GM12864 (cell line): Measurements from ENCODE around the gene FZR1.

Experiments
- DNase-seq: peaks from one replicate; pipeline ENCODE4 v3.0.0-alpha.2; 2011; ENCODE audit warnings: low read depth
- H3K4me3 ChIP-seq: 2 replicates; pipeline ENCODE4 v1.5.1; 2011; ENCODE audit warnings: mild to moderate bottlenecking, low read depth, low read length, control low read depth
- TF ChIP-seq, protein P1 (sequence below): IDR thresholded peaks from 2 replicates; pipeline ENCODE4 v1.5.1; 2011; ENCODE audit warnings: low read depth, mild to moderate bottlenecking, moderate library complexity, low read length, control low read depth, inconsistent platforms; ENCODE audit errors: missing control alignments

FZR1 gene

DNA sequence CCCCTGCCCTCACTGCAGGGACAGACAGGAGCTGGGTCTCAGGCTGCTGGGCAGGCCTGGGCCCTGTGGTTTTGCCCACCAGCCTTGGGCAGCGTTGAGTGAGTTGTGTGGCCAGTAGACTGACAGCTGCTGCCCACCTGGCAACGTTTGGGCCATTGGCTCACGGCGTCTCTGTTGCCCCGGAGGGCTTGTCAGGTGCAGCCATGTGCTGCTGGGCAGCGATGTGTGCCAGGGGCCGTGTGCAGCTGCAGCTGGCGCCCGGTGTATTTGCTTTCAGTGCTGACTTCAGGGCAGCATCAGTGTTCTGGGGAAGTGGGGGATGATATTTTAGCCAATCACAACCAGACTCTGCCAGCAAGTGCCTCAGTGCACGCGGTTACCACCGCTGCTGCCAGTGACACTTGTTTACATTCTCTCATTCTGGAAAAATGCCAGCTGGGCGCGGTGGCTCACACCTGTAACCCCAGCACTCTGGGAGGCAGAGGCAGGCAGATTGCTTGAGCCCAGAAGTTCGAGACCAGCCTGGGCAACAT is 10.6 kb downstream of the FZR1 start:
- TF ChIP-seq, protein P1, sequence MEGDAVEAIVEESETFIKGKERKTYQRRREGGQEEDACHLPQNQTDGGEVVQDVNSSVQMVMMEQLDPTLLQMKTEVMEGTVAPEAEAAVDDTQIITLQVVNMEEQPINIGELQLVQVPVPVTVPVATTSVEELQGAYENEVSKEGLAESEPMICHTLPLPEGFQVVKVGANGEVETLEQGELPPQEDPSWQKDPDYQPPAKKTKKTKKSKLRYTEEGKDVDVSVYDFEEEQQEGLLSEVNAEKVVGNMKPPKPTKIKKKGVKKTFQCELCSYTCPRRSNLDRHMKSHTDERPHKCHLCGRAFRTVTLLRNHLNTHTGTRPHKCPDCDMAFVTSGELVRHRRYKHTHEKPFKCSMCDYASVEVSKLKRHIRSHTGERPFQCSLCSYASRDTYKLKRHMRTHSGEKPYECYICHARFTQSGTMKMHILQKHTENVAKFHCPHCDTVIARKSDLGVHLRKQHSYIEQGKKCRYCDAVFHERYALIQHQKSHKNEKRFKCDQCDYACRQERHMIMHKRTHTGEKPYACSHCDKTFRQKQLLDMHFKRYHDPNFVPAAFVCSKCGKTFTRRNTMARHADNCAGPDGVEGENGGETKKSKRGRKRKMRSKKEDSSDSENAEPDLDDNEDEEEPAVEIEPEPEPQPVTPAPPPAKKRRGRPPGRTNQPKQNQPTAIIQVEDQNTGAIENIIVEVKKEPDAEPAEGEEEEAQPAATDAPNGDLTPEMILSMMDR: no peak
- DNase-seq: no peak

DNA sequence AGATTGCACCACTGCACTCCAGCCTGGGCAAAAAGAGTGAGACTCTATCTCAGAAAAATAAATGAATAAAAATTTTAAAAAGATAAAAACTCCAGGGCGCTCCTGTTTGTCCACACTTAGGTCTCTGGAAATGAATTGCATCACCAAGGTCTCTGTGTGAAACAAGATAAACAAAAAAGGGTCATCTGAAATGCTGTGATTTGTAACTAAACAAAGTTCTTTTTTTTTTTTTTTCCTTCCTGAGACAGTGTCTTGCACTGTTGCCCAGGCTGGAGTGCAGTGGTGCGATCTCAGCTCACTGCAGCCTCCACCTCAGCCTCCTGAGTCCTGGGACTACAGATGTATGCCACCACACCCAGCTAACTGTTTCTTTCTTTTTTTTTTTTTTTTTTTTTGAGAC is 11.5 kb downstream of the FZR1 start:
- no peak overlapping the region for H3K4me3 ChIP-seq
- TF ChIP-seq, protein P1: no peak
- no peak for DNase-seq

More for the DNA sequence above, 10.6 kb downstream of the FZR1 start:
- no peak overlapping the region for H3K4me3 ChIP-seq

DNA sequence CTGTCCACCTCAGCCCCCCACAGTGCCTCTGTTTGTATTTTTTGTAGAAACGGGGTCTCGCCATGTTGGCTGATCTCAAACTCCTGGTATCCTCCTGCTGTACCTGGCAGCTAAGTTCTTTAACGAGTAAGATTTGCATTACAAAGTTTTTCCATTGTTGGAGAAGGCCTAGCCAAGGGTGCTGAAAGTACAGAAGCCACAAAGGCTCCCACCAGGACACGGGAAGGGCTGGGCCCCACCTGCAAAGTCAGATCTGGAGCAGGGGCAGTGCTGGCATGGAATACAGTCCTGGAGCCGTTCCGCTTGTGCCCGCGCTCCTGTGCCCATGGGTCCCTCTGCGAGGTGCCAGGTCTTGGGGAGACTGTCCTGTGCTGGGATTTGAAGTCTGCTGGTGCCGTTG is 12.1 kb downstream of the FZR1 start:
- TF ChIP-seq, protein P1: no peak
- no peak overlapping the region for H3K4me3 ChIP-seq
- no peak for DNase-seq

DNA sequence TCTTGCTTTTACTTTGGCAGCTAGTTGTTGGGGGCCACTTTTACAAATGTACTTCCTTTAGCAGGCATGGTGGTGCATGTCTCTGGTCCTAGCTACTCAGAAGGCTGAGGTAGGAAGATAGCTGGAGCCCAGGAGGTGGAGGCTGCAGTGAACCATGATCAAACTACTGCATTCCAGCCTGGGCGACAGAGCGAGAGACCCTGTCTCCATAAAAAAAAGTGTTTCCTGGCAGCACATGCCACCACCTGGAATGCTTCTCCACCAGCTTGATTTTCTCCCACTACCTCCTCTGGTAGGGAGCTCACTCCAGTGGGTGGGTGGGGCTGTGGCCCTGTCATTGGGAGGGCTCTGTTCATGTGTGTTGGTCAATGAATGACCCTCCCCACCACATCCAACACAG is 12.5 kb downstream of the FZR1 start:
- no peak overlapping the region for H3K4me3 ChIP-seq
- TF ChIP-seq, protein P1: no peak
- no peak for DNase-seq

DNA sequence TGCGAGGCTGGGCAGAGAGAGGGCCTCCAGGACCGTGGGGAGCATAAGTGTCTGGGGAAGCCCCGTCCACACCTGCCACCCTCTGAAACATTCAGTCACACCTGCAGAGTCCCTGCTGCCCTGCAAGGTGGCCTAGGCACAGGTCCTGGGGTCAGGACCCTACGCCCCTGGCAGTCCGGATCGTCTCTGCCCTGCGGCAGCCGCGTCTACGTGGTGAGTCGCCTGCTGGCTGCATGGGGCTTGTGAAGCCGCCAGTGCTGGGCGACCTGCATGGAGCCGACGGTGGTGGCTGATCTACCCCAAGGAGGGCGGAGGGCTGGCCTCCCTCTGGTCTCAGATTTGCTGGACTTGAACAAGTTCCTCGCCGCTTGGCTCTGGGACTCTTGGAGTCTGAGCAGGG is 13.0 kb downstream of the FZR1 start:
- TF ChIP-seq, protein P1: no peak
- H3K4me3 ChIP-seq: no peak overlapping the region
- DNase-seq: no peak

DNA sequence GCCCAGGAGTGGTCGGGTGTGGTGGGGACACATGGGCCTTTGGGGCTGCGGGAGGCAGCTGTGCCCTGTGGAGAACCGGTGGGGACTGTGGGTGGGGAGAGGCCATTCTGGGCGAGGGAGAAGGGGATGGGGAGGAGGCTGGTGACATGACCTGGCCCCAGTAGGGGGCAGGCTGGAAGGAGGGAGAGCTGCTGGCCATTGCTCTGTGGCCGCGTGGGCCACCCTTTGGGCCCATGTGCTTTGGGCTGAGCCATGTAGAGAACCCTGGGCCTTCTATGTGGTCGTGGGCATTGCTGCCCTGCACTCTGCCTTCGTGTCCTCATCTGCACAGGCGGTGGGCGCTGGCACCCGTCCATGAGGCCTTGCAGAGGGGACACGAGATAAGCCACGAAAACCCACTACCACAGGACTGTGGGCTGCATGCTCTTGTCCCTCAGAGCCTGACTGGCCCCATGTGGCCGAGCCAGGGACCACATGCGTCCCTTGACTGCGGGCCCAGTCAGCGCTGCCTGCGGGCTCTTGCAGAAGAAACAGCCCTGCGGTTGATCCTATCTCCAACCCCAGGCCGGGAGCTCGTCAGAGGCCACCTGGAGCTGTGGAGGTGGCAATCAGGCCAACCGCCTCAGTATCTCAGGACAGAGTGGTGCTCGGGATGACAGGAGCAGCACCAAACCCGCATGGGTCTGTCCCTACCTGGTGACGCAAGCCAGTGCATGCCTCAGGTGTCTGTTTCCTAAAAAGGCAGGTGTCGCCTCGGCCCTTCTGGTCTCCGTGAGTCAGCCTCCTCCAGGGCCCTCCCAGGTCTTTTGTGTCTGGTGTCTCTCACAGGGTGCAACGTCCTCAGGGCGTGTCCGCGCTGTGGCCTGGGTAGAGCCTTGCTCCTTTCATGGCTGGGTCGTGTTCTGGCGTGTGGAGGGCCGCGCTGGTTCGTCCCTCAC is 14.3 kb downstream of the FZR1 start:
- DNase-seq: no peak
- H3K4me3 ChIP-seq: no peak overlapping the region
- TF ChIP-seq, protein P1: no peak
